Caco-2 (cell line): ENCODE measurements around the gene IL4I1. TPM values are rescaled to one million over a fixed set of nuclear protein-coding genes. Genes with fewer than 3 reads are reported as not detected.
A peak's percentile ranks its signal among the peaks of the same experiment; 100 is the strongest.

Experiments used
- BruUV-seq: library from RNA; stranded (reverse); fragments of 400-500 nt; replicated peaks from 2 replicates; lab custom pipeline; 2021; lab: Mats Ljungman, UMichigan
- CTCF ChIA-PET: fragments of 300-600 bp; sonication (Branson Sonifier 250); formaldehyde crosslinking; loops from one replicate; lab custom pipeline; 2022; ENCODE audit warnings: antibody characterized with exemption; lab: Charles Lee
- POLR2A ChIA-PET: fragments of 300-600 bp; sonication (Branson Sonifier 250); formaldehyde crosslinking; loops from one replicate; lab custom pipeline; 2022; ENCODE audit warnings: antibody characterized with exemption; lab: Charles Lee
- DNase-seq, 2 experiments: peaks; one replicate each; pipeline versions ENCODE4 v3.0.0 to v3.0.0-alpha.2; 2020 to 2022
- H3K27me3 ChIP-seq: replicated peaks from 2 replicates; pipeline ENCODE4 v1.6.0; 2011; ENCODE audit warnings: low read length; ENCODE audit not compliant: control insufficient read depth, insufficient read depth
- H3K36me3 ChIP-seq: 2 replicates; pipeline ENCODE4 v1.5.1; 2011; ENCODE audit warnings: low read length; ENCODE audit not compliant: control insufficient read depth, insufficient read depth
- H3K4me1 ChIP-seq: fragments of 250-450 bp; sonication (Bioruptor Pico); 2 replicates; pipeline ENCODE4 v1.5.1; 2020; ENCODE audit warnings: mild to moderate bottlenecking
- H3K4me3 ChIP-seq: 2 replicates; pipeline ENCODE4 v1.5.1; 2011; ENCODE audit warnings: low read depth, mild to moderate bottlenecking, control low read depth, low read length
- H3K9me3 ChIP-seq: fragments of 250-450 bp; sonication (Bioruptor Pico); 2 replicates; pipeline ENCODE4 v1.5.1; 2020; ENCODE audit warnings: mild to moderate bottlenecking, moderate library complexity
- H3K27ac Mint-ChIP-seq: one replicate; pipeline ENCODE4 v1.8.0; 2022; ENCODE audit warnings: mixed read lengths; ENCODE audit not compliant: unreplicated experiment
- H3K27me3 Mint-ChIP-seq: one replicate; pipeline ENCODE4 v1.8.0; 2022; ENCODE audit warnings: mixed read lengths; ENCODE audit not compliant: insufficient read depth, unreplicated experiment
- H3K36me3 Mint-ChIP-seq: one replicate; pipeline ENCODE4 v1.8.0; 2022; ENCODE audit warnings: mild to moderate bottlenecking, mixed read lengths; ENCODE audit not compliant: insufficient read depth, unreplicated experiment
- H3K4me1 Mint-ChIP-seq: one replicate; pipeline ENCODE4 v1.8.0; 2022; ENCODE audit warnings: low read depth, mixed read lengths; ENCODE audit not compliant: unreplicated experiment
- H3K4me3 Mint-ChIP-seq: one replicate; pipeline ENCODE4 v1.8.0; 2022; ENCODE audit warnings: mild to moderate bottlenecking, moderate library complexity, mixed read lengths; ENCODE audit not compliant: unreplicated experiment
- H3K9me3 Mint-ChIP-seq: one replicate; pipeline ENCODE4 v1.8.0; 2022; ENCODE audit warnings: mixed read lengths; ENCODE audit not compliant: unreplicated experiment
- intact Hi-C: fragments of 100-400 bp; cut with micrococcal nuclease; formaldehyde crosslinking; loops from one replicate; pipeline ENCODE4 v1.10.0; 2022; ENCODE audit not compliant: unreplicated experiment
- total RNA-seq: library from RNA; stranded (reverse); gene quantifications from 2 replicates; pipeline ENCODE4 v1.2.3, GENCODE V29; 2022
- TF ChIP-seq, protein P1 (sequence below), 2 experiments: fragments of 200-600 bp in 1 of 2; IDR thresholded peaks; 1 replicate in 1 of 2; 2 replicates in 1 of 2; pipeline versions ENCODE4 v1.5.1 to v1.8.0; 2011 to 2022; ENCODE audit warnings: antibody characterized with exemption in 1 of 2, control low read depth in 1 of 2, inconsistent platforms in 1 of 2, low read depth in 1 of 2, low read length in 1 of 2, mild to moderate bottlenecking in 1 of 2, moderate library complexity in 1 of 2; ENCODE audit not compliant: insufficient read depth in 1 of 2, severe bottlenecking in 1 of 2, unreplicated experiment in 1 of 2

The IL4I1 gene
- total RNA-seq, 1 experiment from 2014 or later: 0.61 TPM

DNA sequence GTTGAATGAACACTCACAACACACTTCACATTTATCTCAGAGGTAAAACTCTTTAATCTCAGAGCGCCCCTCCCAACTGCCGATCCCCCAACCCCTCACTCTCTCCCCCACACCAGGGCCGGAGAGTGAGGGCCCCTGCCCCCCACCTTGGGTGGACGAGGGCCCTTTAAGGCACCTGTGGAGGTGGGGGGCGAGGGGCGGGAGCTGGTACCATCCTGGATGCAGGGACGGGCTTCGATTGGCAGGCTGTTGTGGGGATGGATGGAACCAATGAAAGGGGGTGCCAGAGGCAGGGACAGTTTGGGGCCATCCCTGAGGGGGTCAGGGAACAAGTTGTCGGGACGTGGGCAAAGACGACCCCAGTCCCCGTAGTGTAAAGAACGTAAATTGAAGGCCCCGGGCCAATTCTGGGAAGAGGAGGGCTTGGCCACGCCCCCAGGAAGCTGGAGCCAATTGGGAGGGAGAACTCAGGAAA, 27.6 kb downstream of the IL4I1 start:
- ChIA-PET CTCF (interaction anchor here (0.6 to 1.1 kb wide), 8 partner anchors 11 to 299 kb away, joined by 3 to 7 read pairs (median 4); partner anchors contain the start of gene PTOV1), POLR2A (interaction anchor here (0.9 to 1.7 kb wide), 7 partner anchors 8 to 229 kb away, joined by 6 to 17 read pairs (median 7); partner anchors contain the start of genes AKT1S1, AP2A1, ATF5 and NUP62)
- H3K4me3 ChIP-seq: peak overlapping the region; percentile 48
- no peaks in the 10 kb centered on the region for H3K9me3 ChIP-seq
- H3K4me1 ChIP-seq: peaks cover 22% of the 10 kb centered on the region
- Mint-ChIP-seq H3K4me3 (no peak overlapping the region), H3K27me3 (no peaks in the 10 kb centered on the region), H3K27ac (no peak overlapping the region), H3K4me1 (peaks cover 21% of the 10 kb centered on the region), H3K36me3 (peaks cover 48% of the 10 kb centered on the region), H3K9me3 (no peaks in the 10 kb centered on the region)
- no peaks in the 10 kb centered on the region for H3K27me3 ChIP-seq
- no peak for DNase-seq
- TF ChIP-seq, protein P1, sequence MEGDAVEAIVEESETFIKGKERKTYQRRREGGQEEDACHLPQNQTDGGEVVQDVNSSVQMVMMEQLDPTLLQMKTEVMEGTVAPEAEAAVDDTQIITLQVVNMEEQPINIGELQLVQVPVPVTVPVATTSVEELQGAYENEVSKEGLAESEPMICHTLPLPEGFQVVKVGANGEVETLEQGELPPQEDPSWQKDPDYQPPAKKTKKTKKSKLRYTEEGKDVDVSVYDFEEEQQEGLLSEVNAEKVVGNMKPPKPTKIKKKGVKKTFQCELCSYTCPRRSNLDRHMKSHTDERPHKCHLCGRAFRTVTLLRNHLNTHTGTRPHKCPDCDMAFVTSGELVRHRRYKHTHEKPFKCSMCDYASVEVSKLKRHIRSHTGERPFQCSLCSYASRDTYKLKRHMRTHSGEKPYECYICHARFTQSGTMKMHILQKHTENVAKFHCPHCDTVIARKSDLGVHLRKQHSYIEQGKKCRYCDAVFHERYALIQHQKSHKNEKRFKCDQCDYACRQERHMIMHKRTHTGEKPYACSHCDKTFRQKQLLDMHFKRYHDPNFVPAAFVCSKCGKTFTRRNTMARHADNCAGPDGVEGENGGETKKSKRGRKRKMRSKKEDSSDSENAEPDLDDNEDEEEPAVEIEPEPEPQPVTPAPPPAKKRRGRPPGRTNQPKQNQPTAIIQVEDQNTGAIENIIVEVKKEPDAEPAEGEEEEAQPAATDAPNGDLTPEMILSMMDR (IDR thresholded peaks at IDR 0.05; ENCODE audit: insufficient read depth in 1 of 2, low read depth in 1 of 2, low read length in 1 of 2, severe bottlenecking in 1 of 2, unreplicated experiment in 1 of 2): no peak
- H3K36me3 ChIP-seq: peaks cover 15% of the 10 kb centered on the region
- intact Hi-C loops: loop anchor here (1.0 to 5.0 kb wide), 3 partner anchors 8 to 192 kb away; partner anchors contain the start of genes AKT1S1, PRMT1 and TBC1D17
- no TSS peak for BruUV-seq

DNA sequence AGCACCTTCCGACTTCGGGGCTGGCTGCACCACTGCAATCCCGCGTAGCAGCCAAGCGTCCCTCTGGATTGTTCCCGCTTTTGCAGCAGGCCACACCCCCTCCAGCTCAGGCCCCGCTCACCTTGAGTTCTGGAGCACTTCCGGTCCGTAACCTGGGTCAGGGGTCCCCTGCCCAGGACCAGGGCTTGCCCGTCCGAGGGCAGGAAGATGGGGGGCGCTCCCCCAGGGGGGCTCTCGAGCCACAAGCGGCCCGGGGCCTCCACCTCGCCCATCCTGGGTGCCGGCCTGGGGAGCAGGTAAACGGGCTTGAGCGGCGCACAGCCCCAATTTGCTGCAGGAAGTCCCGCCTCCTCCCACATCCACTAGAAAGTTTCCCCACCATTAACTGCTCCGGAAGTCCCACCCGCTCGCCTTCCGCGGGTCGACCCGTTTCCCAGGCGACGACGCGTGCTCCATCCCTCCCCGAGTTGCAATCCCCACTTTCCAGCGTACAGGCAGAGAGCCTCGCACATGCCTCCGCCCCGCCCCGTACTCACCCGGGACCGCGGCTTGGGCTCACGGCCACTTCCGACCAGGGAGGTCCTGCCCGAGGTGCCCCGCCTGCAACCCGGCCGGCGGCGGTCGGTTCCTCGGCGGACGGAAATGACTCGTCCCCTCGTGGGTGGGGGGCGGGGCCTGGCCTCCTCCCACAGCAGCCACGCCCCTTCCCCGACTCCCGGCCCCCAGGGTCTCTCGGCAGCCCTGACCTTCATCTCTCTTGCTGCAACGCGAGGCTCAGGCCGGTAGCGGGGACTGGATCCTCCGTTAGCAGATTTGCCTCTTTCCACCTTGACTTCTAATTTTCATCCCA, 29.5 kb downstream of the IL4I1 start, which contains the start of gene PNKP:
TSS of gene PNKP (minus strand) at position 644 of the 850 bp plus-strand sequence. CDS start at position 272, 372 bp downstream.
- H3K36me3 Mint-ChIP-seq: peaks cover 56% of the 10 kb centered on the region

More for the DNA sequence above, 29.5 kb downstream of the IL4I1 start, which contains the start of gene PNKP:
- ChIA-PET POLR2A (interaction anchor here (0.6 to 2.0 kb wide), 3 partner anchors 10 to 227 kb away, joined by 4 to 12 read pairs (median 4); partner anchors contain the start of genes AKT1S1, RRAS and TBC1D17), CTCF (interaction anchor here (1.0 kb wide), 1 partner anchor 10 kb away, joined by 3 read pairs; the partner anchor contains the start of genes AKT1S1 and TBC1D17)
- peaks cover 13% of the 10 kb centered on the region for H3K36me3 ChIP-seq
- Mint-ChIP-seq H3K4me1 (peaks cover 21% of the 10 kb centered on the region), H3K9me3 (no peaks in the 10 kb centered on the region), H3K27ac (peak within 1 kb of the TSS; percentile 98), H3K27me3 (no peaks in the 10 kb centered on the region), H3K4me3 (no peak within 1 kb of the TSS)
- H3K27me3 ChIP-seq: no peaks in the 10 kb centered on the region
- BruUV-seq: no TSS peak
- intact Hi-C loops: loop anchor here (5.0 kb wide), 1 partner anchor 190 kb away; the partner anchor contains the start of gene PRMT1
- peaks cover 22% of the 10 kb centered on the region for H3K4me1 ChIP-seq
- peak within 1 kb of the TSS; percentile 67 for H3K4me3 ChIP-seq
- no peaks in the 10 kb centered on the region for H3K9me3 ChIP-seq
- DNase-seq: peak; percentile 91
- TF ChIP-seq, protein P1 (IDR thresholded peaks at IDR 0.05; ENCODE audit: insufficient read depth in 1 of 2, low read depth in 1 of 2, low read length in 1 of 2, severe bottlenecking in 1 of 2, unreplicated experiment in 1 of 2): no peak
